Aorta (tissue), 5 donors: ENCODE measurements around the gene ADGRB3. TPM values are rescaled to one million over a fixed set of nuclear protein-coding genes. Genes with fewer than 3 reads are reported as not detected.
A peak's percentile ranks its signal among the peaks of the same experiment; 100 is the strongest.

Source experiments
- ATAC-seq: fragments of 200-7000 bp; cut with Tn5 transposase; one replicate; pipeline ENCODE4 v1.9.1; 2022; ENCODE audit warnings: moderate library complexity; ENCODE audit not compliant: low FRiP score
- DNase-seq, 2 donors: peaks; one replicate each; pipeline ENCODE4 v3.0.0-alpha.2; 2020
- H3K27ac ChIP-seq, 2 donors: one replicate each; pipeline ENCODE4 v1.5.1; 2013; ENCODE audit warnings: low read length in 2 of 2, mild to moderate bottlenecking in 2 of 2, moderate library complexity in 2 of 2, control low read depth in 1 of 2, inconsistent platforms in 1 of 2, low read depth in 1 of 2
- H3K27me3 ChIP-seq, 2 donors: one replicate each; pipeline ENCODE4 v1.6.1; 2013; ENCODE audit warnings: control low read depth in 1 of 2, low read length in 1 of 2, mild to moderate bottlenecking in 1 of 2, moderate library complexity in 1 of 2; ENCODE audit not compliant: insufficient read depth in 2 of 2, control insufficient read depth in 1 of 2
- H3K36me3 ChIP-seq, 2 donors: one replicate each; pipeline ENCODE4 v1.6.1; 2013; ENCODE audit warnings: control low read depth in 1 of 2, low read length in 1 of 2, mild to moderate bottlenecking in 1 of 2; ENCODE audit not compliant: insufficient read depth in 2 of 2, control insufficient read depth in 1 of 2
- H3K4me1 ChIP-seq, 2 donors: one replicate each; pipeline ENCODE4 v1.6.1; 2013; ENCODE audit warnings: low read length in 2 of 2, control low read depth in 1 of 2, mild to moderate bottlenecking in 1 of 2, moderate library complexity in 1 of 2; ENCODE audit not compliant: insufficient read depth in 2 of 2, control insufficient read depth in 1 of 2
- H3K4me3 ChIP-seq, 2 donors: one replicate each; pipeline ENCODE4 v1.5.1; 2013; ENCODE audit warnings: low read length in 2 of 2, control low read depth in 1 of 2, mild to moderate bottlenecking in 1 of 2
- H3K9me3 ChIP-seq: one replicate; pipeline ENCODE4 v1.6.1; 2013; ENCODE audit warnings: mild to moderate bottlenecking, low read length; ENCODE audit not compliant: control insufficient read depth
- WGBS, 2 donors: extraction: QIAGEN DNeasy Blood & Tissue Kit; methylation state at CpG; one replicate each; pipeline ENCODE4 v1.1.7; 2013; 5-methylcytosine and 5-hydroxymethylcytosine counted together
- intact Hi-C, 2 donors: fragments of 100-400 bp; cut with DNase I; formaldehyde crosslinking; loops; one replicate each; pipeline versions ENCODE4 v1.14.2 to v1.15.0; 2022
- polyA plus RNA-seq, 2 donors: library from polyadenylated mRNA; stranded (reverse); fragments of 200-250 nt; gene quantifications; one replicate each; pipeline ENCODE4 v1.2.3, GENCODE V29; 2013
- total RNA-seq, 2 donors: library from RNA; stranded (reverse); fragmentation: NEBNext Ultra II Directional; extraction: Animal tissue kit (Norgen Biotek cat#: 25700); gene quantifications; one replicate each; pipeline ENCODE4 v1.2.1, GENCODE V29; 2021
- donor health status: healthy with polysubstance abuse.
- donor health status: Bipolar disorder and iron deficiency.
- donor health status: DM: no; HTN: no; CAD: no.
- donor health status: DM: no; HTN: no; CAD: no.
- donor health status: DM: yes; HTN: yes; CAD: no.

ADGRB3 gene
- total and polyA plus RNA-seq, 4 donors, result 1.8 to 6.1 (median 5.4) TPM; not detected in 1

- Histone ChIP-seq H3K4me1 (no peaks in the 10 kb centered on the region), H3K27me3 (no peaks in the 10 kb centered on the region), H3K9me3 (no peaks in the 10 kb centered on the region), H3K36me3 (no peaks in the 10 kb centered on the region), H3K27ac (no peak overlapping the region), H3K4me3 (no peak overlapping the region)
- WGBS, 2 donors, result 46 to 48% methylated on average over 3 of the region's 3 CpGs
- ATAC-seq (no peak), DNase-seq (no peak)
- intact Hi-C loops, result no loop called here
These were observed 596.9 kb downstream of the ADGRB3 start for GRCh38 chr6:69232008-69232407.

GRCh38 chr6:69232496-69232895 lies 597.4 kb downstream of the ADGRB3 start:
- Histone ChIP-seq H3K9me3 (no peaks in the 10 kb centered on the region), H3K36me3 (no peaks in the 10 kb centered on the region), H3K4me3 (no peak overlapping the region), H3K4me1 (no peaks in the 10 kb centered on the region), H3K27me3 (no peaks in the 10 kb centered on the region), H3K27ac (no peak overlapping the region)
- intact Hi-C loops, result no loop called here
- peak; percentile 19 for ATAC-seq
- no peak for DNase-seq
- WGBS, 2 donors, result 12 to 16% methylated on average over 8 of the region's 8 CpGs

DNA sequence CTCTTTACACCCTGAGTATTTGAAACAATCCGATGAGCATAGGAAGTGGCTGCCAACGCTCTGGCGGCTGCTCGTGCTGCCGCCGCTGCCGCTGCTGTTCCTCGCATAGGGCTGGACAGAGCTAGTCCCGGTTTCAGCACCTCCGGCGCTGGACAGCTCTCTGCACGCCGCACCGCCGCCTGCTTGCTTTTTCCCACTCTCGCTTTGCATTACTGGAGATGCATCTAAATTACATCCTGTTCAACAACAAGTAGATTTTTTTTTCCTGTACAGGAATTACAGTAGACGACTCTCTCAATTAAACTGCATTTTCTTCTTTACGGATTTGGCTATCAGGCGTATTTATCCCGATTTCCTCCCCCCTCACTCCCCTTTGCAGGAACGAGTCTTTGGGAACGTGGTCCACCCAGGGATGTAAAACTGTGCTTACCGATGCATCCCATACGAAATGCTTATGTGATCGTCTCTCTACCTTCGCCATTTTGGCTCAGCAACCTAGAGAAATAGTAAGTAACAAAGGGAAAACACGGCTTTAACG lies 597.9 kb downstream of the ADGRB3 start:
- ATAC-seq (peak; percentile 89), DNase-seq (peak; percentile 72 to 91)
- H3K27ac ChIP-seq, result no peak overlapping the region
- intact Hi-C loops, result no loop called here
- H3K9me3 ChIP-seq, result no peaks in the 10 kb centered on the region
- no peak overlapping the region for H3K4me3 ChIP-seq
- no peaks in the 10 kb centered on the region for H3K36me3 ChIP-seq
- H3K27me3 ChIP-seq, result no peaks in the 10 kb centered on the region
- WGBS, 2 donors, result 3 to 4% methylated on average over 28 of the region's 28 CpGs
- H3K4me1 ChIP-seq, result no peaks in the 10 kb centered on the region

DNA sequence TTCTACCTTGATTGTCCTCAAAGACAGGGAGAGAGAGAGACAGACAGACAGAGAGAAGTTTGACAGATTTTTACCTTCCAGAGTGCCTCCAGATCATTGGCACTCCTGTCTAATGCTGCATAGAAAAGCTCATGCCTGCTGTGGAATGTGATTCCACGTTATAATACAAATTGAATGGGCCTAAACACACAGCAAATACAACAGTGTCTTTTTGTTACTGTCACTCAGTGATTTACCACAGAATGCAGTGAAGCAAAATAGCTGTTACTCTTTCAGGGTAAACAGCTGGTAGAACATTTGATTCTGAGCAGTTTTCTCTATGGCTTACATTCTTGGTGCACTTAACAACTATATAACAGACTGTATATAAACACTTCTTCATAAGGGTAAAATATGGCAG lies 603.0 kb downstream of the ADGRB3 start:
- Histone ChIP-seq H3K9me3 (no peaks in the 10 kb centered on the region), H3K4me3 (no peak overlapping the region), H3K27ac (no peak overlapping the region), H3K27me3 (no peaks in the 10 kb centered on the region), H3K36me3 (no peaks in the 10 kb centered on the region), H3K4me1 (no peaks in the 10 kb centered on the region)
- 17 to 31% methylated on average over 1 of the region's 1 CpG for WGBS, 2 donors
- intact Hi-C loops, result no loop called here
- ATAC-seq (no peak), DNase-seq (no peak)

- ATAC-seq, result no peak
- H3K36me3 ChIP-seq, result no peaks in the 10 kb centered on the region
- no peaks in the 10 kb centered on the region for H3K4me1 ChIP-seq
- no peak for DNase-seq
- H3K27ac ChIP-seq, result no peak overlapping the region
- H3K4me3 ChIP-seq, result no peak overlapping the region
- WGBS, 2 donors, result 92 to 93% methylated on average over 2 of the region's 2 CpGs
- H3K27me3 ChIP-seq, result no peaks in the 10 kb centered on the region
- H3K9me3 ChIP-seq, result no peaks in the 10 kb centered on the region
- intact Hi-C loops, result no loop called here
These were observed 611.9 kb downstream of the ADGRB3 start for GRCh38 chr6:69246983-69247382.

DNA sequence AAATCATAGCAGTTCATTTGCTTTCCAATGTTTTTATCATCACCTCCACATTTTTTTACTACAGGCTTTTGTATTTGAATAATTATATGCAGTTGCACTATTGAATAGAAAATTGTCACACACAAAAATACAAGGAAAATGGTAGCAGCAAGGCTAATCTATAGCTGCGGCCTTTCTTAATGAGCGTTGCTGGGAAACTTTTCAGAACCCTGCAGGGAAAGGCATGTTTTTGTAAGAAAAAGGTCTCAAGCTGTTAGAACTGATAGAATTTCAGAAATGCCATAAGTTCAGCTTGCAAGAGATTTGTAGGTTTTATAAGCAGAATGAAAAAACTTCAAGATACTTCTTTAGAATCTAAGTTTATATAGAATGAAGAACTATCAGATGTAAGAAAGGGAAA lies 625.9 kb downstream of the ADGRB3 start:
- no peak overlapping the region for H3K4me3 ChIP-seq
- no peaks in the 10 kb centered on the region for H3K4me1 ChIP-seq
- DNase-seq, result no peak
- ATAC-seq, result no peak
- WGBS, 2 donors, result 19 to 40% methylated on average over 2 of the region's 2 CpGs
- no peaks in the 10 kb centered on the region for H3K36me3 ChIP-seq
- H3K9me3 ChIP-seq, result no peaks in the 10 kb centered on the region
- no peak overlapping the region for H3K27ac ChIP-seq
- intact Hi-C loops, result no loop called here
- no peaks in the 10 kb centered on the region for H3K27me3 ChIP-seq

- DNase-seq, result no peak
- WGBS, 2 donors, result 83 to 88% methylated on average over 2 of the region's 2 CpGs
- intact Hi-C loops, result no loop called here
- Histone ChIP-seq H3K36me3 (no peaks in the 10 kb centered on the region), H3K9me3 (no peaks in the 10 kb centered on the region), H3K4me3 (no peak overlapping the region), H3K27ac (no peak overlapping the region), H3K27me3 (no peaks in the 10 kb centered on the region), H3K4me1 (no peaks in the 10 kb centered on the region)
- no peak for ATAC-seq
These were observed 628.2 kb downstream of the ADGRB3 start for GRCh38 chr6:69263297-69263696.

- Histone ChIP-seq H3K4me1 (no peaks in the 10 kb centered on the region), H3K4me3 (no peak overlapping the region), H3K27ac (no peak overlapping the region), H3K27me3 (no peaks in the 10 kb centered on the region), H3K36me3 (no peaks in the 10 kb centered on the region), H3K9me3 (no peaks in the 10 kb centered on the region)
- ATAC-seq (no peak), DNase-seq (no peak)
- intact Hi-C loops, result no loop called here
- 77 to 80% methylated on average over 2 of the region's 2 CpGs for WGBS, 2 donors
These were observed 630.0 kb downstream of the ADGRB3 start for GRCh38 chr6:69265090-69265489.

GRCh38 chr6:69265706-69266105 lies 630.6 kb downstream of the ADGRB3 start:
- Histone ChIP-seq H3K4me3 (no peak overlapping the region), H3K4me1 (no peaks in the 10 kb centered on the region), H3K27ac (no peak overlapping the region), H3K9me3 (no peaks in the 10 kb centered on the region), H3K36me3 (no peaks in the 10 kb centered on the region), H3K27me3 (no peaks in the 10 kb centered on the region)
- intact Hi-C loops, result no loop called here
- DNase-seq (no peak), ATAC-seq (no peak)
- 15 to 23% methylated on average over 1 of the region's 1 CpG for WGBS, 2 donors
